Glutamatergic neuron (in vitro differentiated cells): ENCODE measurements around the gene ST6GALNAC3. TPM values are rescaled to one million over a fixed set of nuclear protein-coding genes. Genes with fewer than 3 reads are reported as not detected.
A peak's percentile ranks its signal among the peaks of the same experiment; 100 is the strongest.

Source experiments
- DNase-seq: peaks from one replicate; pipeline ENCODE4 v3.0.0; 2022
- H3K27ac Mint-ChIP-seq: one replicate; pipeline ENCODE4 v1.8.0; 2020; ENCODE audit warnings: mild to moderate bottlenecking, mixed read lengths, inconsistent platforms; ENCODE audit not compliant: unreplicated experiment
- H3K27me3 Mint-ChIP-seq: one replicate; pipeline ENCODE4 v1.8.0; 2020; ENCODE audit warnings: mild to moderate bottlenecking, moderate library complexity, mixed read lengths, inconsistent platforms; ENCODE audit not compliant: unreplicated experiment
- H3K36me3 Mint-ChIP-seq: one replicate; pipeline ENCODE4 v1.8.0; 2020; ENCODE audit warnings: mild to moderate bottlenecking, mixed read lengths, inconsistent platforms; ENCODE audit not compliant: unreplicated experiment
- H3K4me1 Mint-ChIP-seq: one replicate; pipeline ENCODE4 v1.8.0; 2020; ENCODE audit warnings: mild to moderate bottlenecking, low read depth, mixed read lengths, inconsistent platforms; ENCODE audit not compliant: unreplicated experiment
- H3K4me3 Mint-ChIP-seq: one replicate; pipeline ENCODE4 v1.8.0; 2020; ENCODE audit warnings: mild to moderate bottlenecking, mixed read lengths, inconsistent platforms; ENCODE audit not compliant: unreplicated experiment
- H3K9me3 Mint-ChIP-seq: one replicate; pipeline ENCODE4 v1.8.0; 2020; ENCODE audit warnings: mild to moderate bottlenecking, moderate library complexity, mixed read lengths, inconsistent platforms; ENCODE audit not compliant: unreplicated experiment
- total RNA-seq: library from RNA; stranded (reverse); fragmentation: NEBNext Ultra II Directional; extraction: Animal tissue kit (Norgen Biotek cat#: 25700); gene quantifications from one replicate; pipeline ENCODE4 v1.2.1, GENCODE V29; 2021; ENCODE audit not compliant: unreplicated experiment
- TF ChIP-seq, protein P1 (sequence below): fragments of 200-600 bp; sonication (generic); IDR thresholded peaks from one replicate; pipeline ENCODE4 v1.5.0; 2021; ENCODE audit not compliant: partially characterized antibody, unreplicated experiment

Gene ST6GALNAC3
- total RNA-seq, 1 donor from 2014 or later = 6.5 TPM

DNA sequence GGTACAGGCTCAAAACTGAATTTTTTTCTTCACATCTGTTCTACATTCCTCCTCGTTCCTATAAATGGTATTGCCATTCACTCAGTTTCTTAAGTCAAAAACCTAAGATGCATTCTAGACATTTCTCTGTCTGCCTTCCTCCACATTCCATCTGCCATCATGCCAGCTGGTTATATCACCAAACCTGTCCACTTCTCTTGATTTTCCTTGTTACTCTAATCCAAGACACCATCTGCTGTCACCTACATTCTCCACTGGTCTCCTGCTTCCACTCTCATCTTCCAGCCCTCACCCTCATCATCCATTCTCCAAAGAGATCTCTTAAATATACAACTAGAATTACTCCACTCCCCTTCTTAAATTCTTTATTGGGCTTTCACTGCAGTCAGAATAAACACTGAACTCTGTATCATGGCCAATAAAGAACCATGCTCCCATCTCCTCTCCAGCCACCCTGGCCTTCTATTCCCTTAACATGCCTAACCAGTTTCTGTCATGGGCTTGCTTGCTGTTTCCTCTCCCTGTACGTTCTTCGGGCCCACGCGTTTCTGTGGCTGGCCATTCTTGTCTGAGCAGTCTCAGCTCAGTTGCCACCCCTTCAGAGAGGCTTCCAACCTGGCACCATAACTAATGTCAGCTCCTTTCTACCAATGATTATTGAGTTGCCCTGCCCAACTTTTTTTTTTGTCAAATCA, 278.3 kb downstream of the ST6GALNAC3 start:
- Mint-ChIP-seq H3K27ac (peak overlapping the region; percentile 2), H3K4me1 (peaks cover 17% of the 10 kb centered on the region), H3K27me3 (no peaks in the 10 kb centered on the region), H3K9me3 (no peaks in the 10 kb centered on the region), H3K4me3 (no peak overlapping the region), H3K36me3 (peaks cover 13% of the 10 kb centered on the region)
- TF ChIP-seq, protein P1, sequence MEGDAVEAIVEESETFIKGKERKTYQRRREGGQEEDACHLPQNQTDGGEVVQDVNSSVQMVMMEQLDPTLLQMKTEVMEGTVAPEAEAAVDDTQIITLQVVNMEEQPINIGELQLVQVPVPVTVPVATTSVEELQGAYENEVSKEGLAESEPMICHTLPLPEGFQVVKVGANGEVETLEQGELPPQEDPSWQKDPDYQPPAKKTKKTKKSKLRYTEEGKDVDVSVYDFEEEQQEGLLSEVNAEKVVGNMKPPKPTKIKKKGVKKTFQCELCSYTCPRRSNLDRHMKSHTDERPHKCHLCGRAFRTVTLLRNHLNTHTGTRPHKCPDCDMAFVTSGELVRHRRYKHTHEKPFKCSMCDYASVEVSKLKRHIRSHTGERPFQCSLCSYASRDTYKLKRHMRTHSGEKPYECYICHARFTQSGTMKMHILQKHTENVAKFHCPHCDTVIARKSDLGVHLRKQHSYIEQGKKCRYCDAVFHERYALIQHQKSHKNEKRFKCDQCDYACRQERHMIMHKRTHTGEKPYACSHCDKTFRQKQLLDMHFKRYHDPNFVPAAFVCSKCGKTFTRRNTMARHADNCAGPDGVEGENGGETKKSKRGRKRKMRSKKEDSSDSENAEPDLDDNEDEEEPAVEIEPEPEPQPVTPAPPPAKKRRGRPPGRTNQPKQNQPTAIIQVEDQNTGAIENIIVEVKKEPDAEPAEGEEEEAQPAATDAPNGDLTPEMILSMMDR = no peak
- DNase-seq = no peak

DNA sequence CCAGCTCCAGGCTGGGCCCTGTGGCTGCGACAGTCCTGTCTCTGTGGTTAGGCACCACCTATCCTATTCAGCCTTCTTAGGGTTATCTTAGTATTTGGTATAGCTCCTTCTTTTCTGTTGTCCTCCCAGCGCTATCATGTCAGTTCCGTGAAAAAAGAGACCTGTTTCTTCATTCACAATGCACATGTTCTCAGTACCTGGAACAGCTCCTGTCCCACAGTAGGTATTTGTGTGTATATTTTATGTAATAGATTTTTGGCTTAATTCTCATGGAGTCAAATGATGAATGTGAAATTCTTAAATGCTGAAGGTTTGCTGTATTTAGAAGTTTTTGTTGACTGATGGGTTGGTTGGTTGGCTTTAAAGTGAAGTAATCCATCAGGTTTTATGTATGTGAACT, 279.7 kb downstream of the ST6GALNAC3 start:
- Mint-ChIP-seq H3K4me3 (no peak overlapping the region), H3K27ac (no peak overlapping the region), H3K4me1 (peaks cover 17% of the 10 kb centered on the region), H3K36me3 (peaks cover 17% of the 10 kb centered on the region), H3K27me3 (no peaks in the 10 kb centered on the region), H3K9me3 (no peaks in the 10 kb centered on the region)
- TF ChIP-seq, protein P1 = no peak
- DNase-seq = no peak

DNA sequence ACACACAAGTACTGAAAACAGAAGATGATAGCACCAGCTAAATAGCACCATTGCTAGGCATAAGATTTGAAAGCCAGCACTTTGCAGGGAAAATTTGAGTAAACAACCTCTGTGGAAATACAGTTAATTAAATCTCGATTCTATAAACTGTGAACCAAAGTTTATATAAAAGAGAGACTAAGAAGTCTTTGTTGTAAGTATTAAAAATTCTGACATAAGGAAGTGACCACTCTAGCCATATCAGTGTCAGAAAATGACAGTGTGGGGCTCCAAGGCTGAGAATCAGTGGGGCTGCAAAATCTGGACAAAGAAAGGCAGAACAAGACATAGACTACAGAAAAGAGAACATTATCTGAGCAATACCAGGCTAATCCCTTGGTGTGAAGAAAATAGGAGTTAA, 292.2 kb downstream of the ST6GALNAC3 start:
- TF ChIP-seq, protein P1 = no peak
- H3K27ac Mint-ChIP-seq = no peak overlapping the region
- H3K4me3 Mint-ChIP-seq = no peak overlapping the region
- H3K9me3 Mint-ChIP-seq = no peaks in the 10 kb centered on the region
- peaks cover 6% of the 10 kb centered on the region for H3K4me1 Mint-ChIP-seq
- no peak for DNase-seq
- H3K27me3 Mint-ChIP-seq = no peaks in the 10 kb centered on the region
- H3K36me3 Mint-ChIP-seq = no peaks in the 10 kb centered on the region

DNA sequence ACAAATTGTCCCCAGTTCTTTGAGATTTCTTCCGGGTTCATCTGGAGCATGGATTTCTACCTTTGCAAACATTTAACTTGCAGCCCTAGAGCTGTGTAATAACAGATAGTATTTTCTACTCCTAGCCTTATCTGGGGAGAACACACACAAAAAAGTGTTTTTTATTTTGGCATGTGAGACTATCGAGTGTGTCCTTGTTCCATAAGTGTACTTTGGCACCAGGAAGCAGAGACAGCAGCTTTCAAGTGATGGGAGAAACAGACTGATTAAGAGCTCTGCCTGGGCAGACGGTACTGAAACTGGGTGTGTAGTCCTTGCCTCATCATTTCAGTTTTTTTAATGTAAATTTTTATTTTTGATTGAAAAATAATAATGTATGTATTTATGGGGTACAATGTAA, 297.4 kb downstream of the ST6GALNAC3 start:
- Mint-ChIP-seq H3K36me3 (no peaks in the 10 kb centered on the region), H3K9me3 (no peaks in the 10 kb centered on the region), H3K4me3 (no peak overlapping the region), H3K4me1 (peaks cover 6% of the 10 kb centered on the region), H3K27me3 (no peaks in the 10 kb centered on the region), H3K27ac (no peak overlapping the region)
- TF ChIP-seq, protein P1 = no peak
- DNase-seq = no peak

DNA sequence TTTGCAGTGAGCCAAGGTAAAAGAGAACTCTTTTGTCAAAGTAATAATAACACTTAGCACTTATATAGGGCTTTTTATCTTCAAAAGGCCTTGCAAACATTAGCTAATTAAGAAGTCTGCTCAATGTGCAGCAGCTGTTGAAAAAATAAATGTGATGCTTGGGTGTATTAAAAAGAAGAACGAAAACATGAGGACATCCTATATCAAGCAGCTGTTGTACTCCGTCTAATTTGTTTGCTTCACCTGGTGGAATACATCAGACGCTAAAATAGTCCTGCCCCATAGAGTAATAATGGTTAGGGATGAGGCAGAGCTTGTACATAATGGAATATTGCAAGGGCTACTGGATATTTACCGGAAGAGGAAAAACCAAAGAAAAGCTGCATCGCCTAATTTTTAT, 299.5 kb downstream of the ST6GALNAC3 start:
- Mint-ChIP-seq H3K9me3 (no peaks in the 10 kb centered on the region), H3K36me3 (no peaks in the 10 kb centered on the region), H3K27me3 (no peaks in the 10 kb centered on the region), H3K4me1 (no peaks in the 10 kb centered on the region), H3K27ac (no peak overlapping the region), H3K4me3 (no peak overlapping the region)
- TF ChIP-seq, protein P1 = no peak
- DNase-seq = no peak
